Gastrocnemius medialis (tissue), 4 donors: ENCODE results near the gene LRTM2.

Source experiments
- CTCF ChIP-seq, 5 experiments: fragments of 450-650 bp in 3 of 5; fragments of 200-600 bp in 2 of 5; sonication (generic) in 2 of 5; IDR thresholded peaks in 4 of 5; conservative IDR thresholded peaks in 1 of 5; 1 replicate in 4 of 5; 2 replicates in 1 of 5; pipeline ENCODE4 v1.5.1; 2016 to 2019; ENCODE audit warnings: antibody characterized with exemption in 5 of 5, mild to moderate bottlenecking in 3 of 5, moderate library complexity in 3 of 5
- POLR2A ChIP-seq, 2 donors: fragments of 450-650 bp; IDR thresholded peaks; one replicate each; pipeline ENCODE4 v1.6.1; 2017; ENCODE audit warnings: antibody characterized with exemption in 2 of 2, mild to moderate bottlenecking in 2 of 2, moderate library complexity in 2 of 2

DNA sequence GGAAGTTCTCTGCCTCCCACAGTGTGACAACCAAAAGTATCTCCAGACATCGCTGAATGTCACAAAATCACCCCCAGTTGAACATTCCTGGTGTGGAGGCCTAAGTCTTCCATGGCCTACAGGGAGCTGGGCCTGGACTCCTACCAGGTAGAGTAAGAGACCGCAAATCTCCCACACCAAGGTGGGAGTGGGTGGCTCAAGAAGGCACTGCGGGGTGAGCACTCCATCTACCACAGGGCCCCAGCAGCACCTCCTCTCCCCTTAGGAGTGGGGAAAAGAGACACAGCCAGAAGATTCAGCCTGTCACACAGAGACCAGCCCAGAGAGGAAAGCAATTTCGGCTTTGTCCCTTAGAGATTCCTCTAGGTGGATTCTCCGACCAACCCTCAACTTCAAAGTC is 25.5 kb downstream of the LRTM2 start:
- TF ChIP-seq POLR2A (IDR thresholded peaks at IDR 0.05): no peak
- TF ChIP-seq CTCF (IDR thresholded peaks at IDR 0.05 in 4 of 5, conservative IDR thresholded peaks at IDR 0.05 in 1 of 5): no peak
